GM12878 (cell line): ENCODE data around the gene MAP1LC3A. TPM values are rescaled to one million over a fixed set of nuclear protein-coding genes. Genes with fewer than 3 reads are reported as not detected.

Experiments
- ATAC-seq: fragments of 200-7000 bp; cut with Tn5 transposase; 3 replicates; pipeline ENCODE4 v1.9.1; 2020; ENCODE audit warnings: mild to moderate bottlenecking, moderate library complexity
- BruUV-seq: library from RNA; stranded (reverse); fragments of 400-500 nt; replicated peaks from 2 replicates; lab custom pipeline; 2021; lab: Mats Ljungman, UMichigan
- CTCF ChIA-PET: fragments of 300-600 bp; sonication (Branson Sonifier 250); formaldehyde crosslinking; extraction: SDS; loops from one replicate; lab custom pipeline; 2021; ENCODE audit warnings: inconsistent platforms; lab: Yijun Ruan, JAX
- POLR2A ChIA-PET: fragments of 350-600 bp; formaldehyde crosslinking; extraction: SDS; loops from one replicate; lab custom pipeline; 2021; ENCODE audit warnings: inconsistent platforms; lab: Charles Lee
- RAD21 ChIA-PET: fragments of 300-600 bp; sonication (Branson Sonifier 250); formaldehyde crosslinking; loops from one replicate; lab custom pipeline; 2023; ENCODE audit warnings: antibody characterized with exemption; ENCODE audit not compliant: unreplicated experiment; lab: Charles Lee
- SMC1A ChIA-PET: fragments of 300-600 bp; sonication (Branson Sonifier 250); formaldehyde crosslinking; loops from one replicate; lab custom pipeline; 2023; ENCODE audit not compliant: unreplicated experiment, uncharacterized antibody; lab: Charles Lee
- DNase-seq: peaks from one replicate; pipeline ENCODE4 v3.0.0-alpha.2; 2011; ENCODE audit warnings: low read depth, low spot score
- FAIRE-seq: peaks from 3 replicates; lab custom pipeline; 2011; peaks lifted over from hg19 to GRCh38; lab: Jason Lieb, UNC
- H2AFZ ChIP-seq: 2 replicates; pipeline ENCODE4 v1.6.0; 2011; ENCODE audit warnings: low read depth, low read length, control low read depth; ENCODE audit not compliant: control insufficient read depth
- H3K27ac ChIP-seq: 2 replicates; pipeline ENCODE4 v1.5.1; 2011; ENCODE audit warnings: control low read depth; ENCODE audit not compliant: control insufficient read depth, insufficient read depth
- H3K27me3 ChIP-seq, 2 experiments: replicated peaks in 1 of 2; 2 replicates each; pipeline versions ENCODE4 v1.6.0 to v1.6.1; 2011; ENCODE audit warnings: low read length in 1 of 2; ENCODE audit not compliant: control insufficient read depth in 2 of 2, insufficient read depth in 2 of 2
- H3K36me3 ChIP-seq, 2 experiments: 2 replicates each; pipeline ENCODE4 v1.5.1; 2011; ENCODE audit warnings: low read length in 1 of 2; ENCODE audit not compliant: control insufficient read depth in 2 of 2, insufficient read depth in 2 of 2
- H3K4me1 ChIP-seq: 2 replicates; pipeline ENCODE4 v1.6.1; 2011; ENCODE audit warnings: mild to moderate bottlenecking, low read length, moderate library complexity, mixed read lengths; ENCODE audit not compliant: control insufficient read depth, insufficient read depth
- H3K4me2 ChIP-seq: 2 replicates; pipeline ENCODE4 v1.6.0; 2011; ENCODE audit warnings: control low read depth; ENCODE audit not compliant: control insufficient read depth, insufficient read depth
- H3K4me3 ChIP-seq: fragments of 200-600 bp; sonication (generic); 2 replicates; pipeline ENCODE4 v1.5.1; 2016
- H3K79me2 ChIP-seq: 2 replicates; pipeline ENCODE4 v1.6.0; 2011; ENCODE audit warnings: low read length; ENCODE audit not compliant: control insufficient read depth, insufficient read depth
- H3K9ac ChIP-seq: 2 replicates; pipeline ENCODE4 v1.8.0; 2011; ENCODE audit warnings: low read length, control low read depth, mixed read lengths; ENCODE audit not compliant: control insufficient read depth, insufficient read depth
- H3K9me3 ChIP-seq: replicated peaks from 3 replicates; pipeline ENCODE4 v1.5.1; 2011; ENCODE audit warnings: mild to moderate bottlenecking, low read length; ENCODE audit not compliant: control insufficient read depth, insufficient read depth
- H4K20me1 ChIP-seq: 2 replicates; pipeline ENCODE4 v1.6.0; 2011; ENCODE audit not compliant: control insufficient read depth, insufficient read depth
- BHLHE40 ChIP-seq, 2 experiments: fragments of 450-650 bp in 1 of 2; IDR thresholded peaks; 2 replicates each; pipeline ENCODE4 v1.6.1; 2011 to 2017; ENCODE audit warnings: low read depth in 2 of 2, borderline replicate concordance in 1 of 2, improper control_type of control experiment in 1 of 2, low read length in 1 of 2, mild to moderate bottlenecking in 1 of 2
- IKZF1 ChIP-seq: fragments of 450-650 bp; conservative IDR thresholded peaks from 2 replicates; pipeline ENCODE4 v1.6.1; 2017; ENCODE audit warnings: antibody characterized with exemption, mild to moderate bottlenecking
- NR2F1 ChIP-seq: fragments of 450-650 bp; conservative IDR thresholded peaks from 2 replicates; pipeline ENCODE4 v1.6.1; 2017; ENCODE audit warnings: mild to moderate bottlenecking
- RBBP5 ChIP-seq: fragments of 200-600 bp; sonication (generic); conservative IDR thresholded peaks from 2 replicates; pipeline ENCODE4 v1.6.1; 2016
- RELA ChIP-seq: fragments of 450-650 bp; IDR thresholded peaks from 2 replicates; pipeline ENCODE4 v1.8.0; 2014; ENCODE audit warnings: borderline replicate concordance; ENCODE audit not compliant: partially characterized antibody
- REST ChIP-seq: IDR thresholded peaks from 2 replicates; pipeline ENCODE4 v1.6.1; 2012; ENCODE audit warnings: mild to moderate bottlenecking, low read depth, low read length
- WGBS: methylation state at CpG from one replicate; pipeline ENCODE4 v1.1.6; 2016; ENCODE audit warnings: low lambda C conversion rate; ENCODE audit not compliant: insufficient replicate concordance, insufficient coverage; ENCODE audit errors: missing lambda C conversion rate; 5-methylcytosine and 5-hydroxymethylcytosine counted together
- in situ Hi-C: fragments of 300-500 bp; cut with MboI; formaldehyde crosslinking; loops from 9 replicates; pipeline ENCODE4 v1.14.3; 2018; ENCODE audit warnings: mixed read lengths
- intact Hi-C: fragments of 100-400 bp; cut with micrococcal nuclease; formaldehyde crosslinking; loops from one replicate; pipeline ENCODE4 v1.14.2; 2022; ENCODE audit not compliant: unreplicated experiment
- polyA plus RNA-seq, 11 experiments: library from polyadenylated mRNA; depleted of rRNA in 4 of 11; unstranded in 6 of 11; stranded (reverse) in 5 of 11; fragments of >200 nt; fragmentation: Nextera tagmentation in 4 of 11; fragmentation: Illumina TruSeq in 1 of 11; extraction: Ambion mirVana in 4 of 11; extraction: Trizol in 1 of 11; gene quantifications; 1 replicate in 1 of 11; 2 replicates in 10 of 11; pipeline versions ENCODE4 v1.2.1 to v1.2.3, GENCODE V29; 2011 to 2016; ENCODE audit warnings: inconsistent platforms in 2 of 11, missing spikeins in 2 of 11, low read depth in 1 of 11
- total RNA-seq, 4 experiments: library from RNA; depleted of rRNA in 3 of 4; stranded (reverse); fragments of >200 nt in 3 of 4; fragmentation: Illumina TruSeq in 1 of 4; extraction: Trizol in 1 of 4; gene quantifications; 2 replicates each; pipeline versions ENCODE4 v1.2.1 to v1.2.3, GENCODE V29; 2013 to 2021
- TF ChIP-seq, protein P1 (sequence below): IDR thresholded peaks from 2 replicates; pipeline ENCODE4 v1.6.1; 2011; ENCODE audit warnings: borderline replicate concordance, low read depth, mild to moderate bottlenecking, moderate library complexity, mixed read lengths, low read length; ENCODE audit not compliant: insufficient read depth; ENCODE audit errors: extremely low read length

The MAP1LC3A gene
- total and polyA plus RNA-seq, 10 of the 15 experiments (the other 5 are each of a cell fraction or from before 2014, with no cell fraction given): 0.27 to 1.2 (median 0.39) TPM; not detected in 4

DNA sequence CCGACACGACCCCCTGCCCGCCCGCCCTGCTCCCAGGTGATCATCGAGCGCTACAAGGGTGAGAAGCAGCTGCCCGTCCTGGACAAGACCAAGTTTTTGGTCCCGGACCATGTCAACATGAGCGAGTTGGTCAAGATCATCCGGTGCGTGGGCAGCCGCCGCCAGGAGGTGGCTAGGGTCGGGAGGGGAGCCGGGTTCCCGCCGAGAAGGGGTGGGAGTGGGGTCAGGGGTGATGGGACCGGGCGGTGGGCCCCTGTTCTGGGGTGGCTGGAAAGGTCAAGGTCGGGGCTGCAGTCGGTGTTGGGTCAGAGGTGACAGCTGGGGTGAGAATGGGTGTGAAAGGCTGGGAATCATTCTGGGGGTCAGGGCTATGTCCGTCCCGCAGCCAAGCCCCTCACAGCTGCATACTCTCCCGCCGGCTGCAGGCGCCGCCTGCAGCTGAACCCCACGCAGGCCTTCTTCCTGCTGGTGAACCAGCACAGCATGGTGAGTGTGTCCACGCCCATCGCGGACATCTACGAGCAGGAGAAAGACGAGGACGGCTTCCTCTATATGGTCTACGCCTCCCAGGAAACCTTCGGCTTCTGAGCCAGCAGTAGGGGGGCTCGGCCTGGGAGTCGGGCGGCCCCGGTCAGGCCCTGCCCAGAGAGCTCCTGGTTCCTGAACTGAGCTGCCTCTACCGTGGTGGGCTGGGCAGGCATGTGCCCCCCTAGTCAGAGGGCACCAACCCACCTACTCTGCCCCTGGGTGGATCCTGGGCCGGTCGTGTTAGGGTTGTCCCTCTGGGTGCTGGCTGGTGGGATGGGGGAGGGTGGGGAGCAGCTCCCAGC is 1.0 kb downstream of the MAP1LC3A start:
- H3K4me3 ChIP-seq: no peak overlapping the region
- ChIA-PET POLR2A (no interaction called here), SMC1A (no interaction called here), CTCF (interaction anchor here (1.0 to 1.2 kb wide), 3 partner anchors 148 to 257 kb away, joined by 3 read pairs; no protein-coding TSS in a partner anchor), RAD21 (interaction anchor here (0.6 to 0.8 kb wide), 2 partner anchors 309 to 481 kb away, joined by 3 read pairs; no protein-coding TSS in a partner anchor)
- in situ Hi-C loops (no loop called here), intact Hi-C loops (no loop called here)
- peaks cover 0 to 2% of the 10 kb centered on the region in 2 experiments; a peak in 2 of 4 replicates for H3K36me3 ChIP-seq
- ATAC-seq (no peak), FAIRE-seq (no peak), DNase-seq (no peak)
- no peaks in the 10 kb centered on the region for H3K9me3 ChIP-seq
- no peaks in the 10 kb centered on the region for H3K27me3 ChIP-seq
- H3K79me2 ChIP-seq: no peaks in the 10 kb centered on the region
- H3K4me1 ChIP-seq: no peaks in the 10 kb centered on the region
- H4K20me1 ChIP-seq: no peaks in the 10 kb centered on the region
- no peak overlapping the region for H3K27ac ChIP-seq
- TF ChIP-seq BHLHE40 (IDR thresholded peaks at IDR 0.05; ENCODE audit: borderline replicate concordance in 1 of 2, low read depth in 2 of 2, low read length in 1 of 2) (no peak), REST (no peak), RBBP5 (no peak), RELA (no peak), IKZF1 (no peak), NR2F1 (peak; percentile 25; the same call in 1 of the 2 replicates)
- TF ChIP-seq, protein P1, sequence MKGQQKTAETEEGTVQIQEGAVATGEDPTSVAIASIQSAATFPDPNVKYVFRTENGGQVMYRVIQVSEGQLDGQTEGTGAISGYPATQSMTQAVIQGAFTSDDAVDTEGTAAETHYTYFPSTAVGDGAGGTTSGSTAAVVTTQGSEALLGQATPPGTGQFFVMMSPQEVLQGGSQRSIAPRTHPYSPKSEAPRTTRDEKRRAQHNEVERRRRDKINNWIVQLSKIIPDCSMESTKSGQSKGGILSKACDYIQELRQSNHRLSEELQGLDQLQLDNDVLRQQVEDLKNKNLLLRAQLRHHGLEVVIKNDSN: no peak
- H2AFZ ChIP-seq: no peak overlapping the region
- H3K4me2 ChIP-seq: no peak overlapping the region
- no peak overlapping the region for H3K9ac ChIP-seq
- 85% methylated on average over 31 of the region's 43 CpGs for WGBS
- BruUV-seq: no TSS peak
